NCI-H2081 (cell line): ENCODE measurements around the gene RAB3GAP2.
"Not testable (repeated sequence)": the region's sequence is repeated elsewhere in the genome, so short reads cannot be mapped to it uniquely, and the experiment has no call there.

Experiments used
- DNase-seq, 2 experiments: peaks; one replicate each; lab custom pipeline; 2025; lab: John Stamatoyannopoulos, UW

The RAB3GAP2 gene

DNA sequence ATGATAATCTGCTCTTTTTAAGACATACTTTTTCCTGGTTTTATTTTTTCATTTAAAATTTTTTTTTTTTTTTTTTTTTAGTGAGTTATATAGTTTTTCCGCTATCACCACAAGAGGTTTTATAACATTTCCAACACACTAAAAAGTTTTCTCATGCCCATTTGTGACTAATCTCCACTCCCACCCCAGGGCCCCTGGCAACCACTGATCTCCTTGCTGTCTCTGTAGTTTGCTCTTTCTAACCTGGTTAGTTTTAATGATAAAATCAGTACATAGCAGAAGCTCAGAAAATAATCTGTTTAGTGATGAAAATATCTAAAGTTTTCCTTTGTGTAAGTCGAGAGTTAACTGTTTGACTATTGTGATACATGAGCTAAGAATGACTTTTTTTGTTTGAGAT is 136.5 kb downstream of the RAB3GAP2 start:
- no peak for DNase-seq

DNA sequence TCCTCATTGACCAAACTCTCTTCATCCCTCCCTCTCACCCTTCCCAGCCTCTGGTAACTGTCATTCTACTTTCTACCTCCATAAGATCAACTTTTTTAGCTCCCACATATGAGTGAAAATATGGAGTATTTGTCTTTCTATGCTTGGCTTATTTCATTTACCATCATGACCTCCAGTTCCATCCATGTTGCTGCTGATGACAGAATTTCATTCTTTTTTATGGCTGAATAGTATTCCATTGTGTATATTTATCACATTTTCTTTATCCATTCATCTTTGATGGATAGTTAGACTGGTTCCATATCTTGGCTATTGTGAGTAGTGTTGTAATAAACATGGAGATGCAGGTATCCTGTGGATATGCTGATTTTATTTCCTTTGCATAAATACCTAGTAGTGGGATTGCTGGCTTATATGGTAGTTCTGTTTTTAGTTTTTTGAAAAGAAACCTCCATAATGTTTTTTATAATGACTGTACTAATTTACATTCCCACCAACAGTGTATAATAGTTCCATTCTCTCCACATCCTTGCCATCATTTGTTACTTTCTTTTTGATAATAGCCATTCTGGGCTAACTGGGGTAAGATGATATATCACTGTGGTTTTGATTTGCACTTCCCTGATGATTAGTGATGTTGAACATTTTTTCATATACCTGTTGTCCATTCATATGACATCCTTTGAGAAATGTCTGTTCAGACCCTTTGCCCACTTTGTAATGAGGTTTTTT is 142.6 kb downstream of the RAB3GAP2 start:
- no peak for DNase-seq

DNA sequence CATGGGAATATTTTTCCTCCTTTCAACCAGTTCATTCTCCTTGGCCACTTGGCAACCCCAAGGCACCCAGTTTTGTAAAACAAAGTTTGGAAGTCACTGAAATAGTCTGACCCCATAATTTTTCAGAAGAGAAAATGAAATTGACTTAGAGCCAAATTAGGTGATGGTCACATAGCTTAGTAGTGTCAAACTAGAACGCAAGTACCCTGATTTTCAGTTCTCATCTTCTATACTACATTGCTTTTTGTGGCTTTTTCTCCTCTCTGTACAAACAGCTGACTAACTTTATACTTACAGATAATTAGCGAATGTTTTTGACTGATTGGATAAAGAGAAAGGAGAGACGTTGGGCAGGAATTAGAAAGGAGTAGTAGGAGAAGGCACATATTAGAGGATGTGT is 145.2 kb downstream of the RAB3GAP2 start:
- no peak for DNase-seq

DNA sequence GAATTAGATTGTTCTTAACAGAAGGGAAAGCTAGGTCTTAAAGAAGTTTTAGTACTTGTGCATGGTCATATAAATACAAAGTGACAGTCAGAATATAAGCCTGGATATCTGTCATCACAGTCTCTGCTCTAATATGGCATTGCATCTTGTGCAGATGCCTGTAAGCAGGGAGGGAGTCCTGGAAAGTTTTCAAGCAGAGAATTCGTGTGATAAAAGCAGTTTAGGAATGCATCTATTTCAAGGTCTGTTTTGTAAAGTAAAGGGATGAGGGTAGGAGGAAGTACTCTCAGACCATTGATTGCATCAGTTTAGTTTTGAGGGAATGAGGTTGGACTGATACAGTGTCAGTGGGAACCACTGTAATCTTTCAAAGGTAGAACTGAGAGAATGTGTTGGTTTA is 147.7 kb downstream of the RAB3GAP2 start:
- no peak for DNase-seq

DNA sequence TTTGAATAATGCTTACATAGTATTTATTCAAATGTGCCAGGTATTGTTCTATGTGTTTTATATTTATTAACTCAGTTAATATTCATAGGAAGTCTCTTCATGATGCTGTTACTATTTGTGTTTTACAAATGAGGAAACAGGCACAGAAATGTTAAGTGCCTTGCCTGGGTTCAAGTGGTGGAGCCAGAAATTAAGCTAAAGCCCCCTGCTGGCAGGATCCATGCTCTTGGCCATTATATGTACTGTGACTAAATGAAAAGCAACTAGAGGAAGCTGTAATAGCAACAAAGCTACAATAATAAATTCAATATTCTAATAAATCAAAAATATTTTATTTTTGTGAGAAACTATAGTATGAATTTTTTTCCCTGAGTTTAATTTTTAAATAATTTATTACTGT is 148.4 kb downstream of the RAB3GAP2 start:
- no peak for DNase-seq

DNA sequence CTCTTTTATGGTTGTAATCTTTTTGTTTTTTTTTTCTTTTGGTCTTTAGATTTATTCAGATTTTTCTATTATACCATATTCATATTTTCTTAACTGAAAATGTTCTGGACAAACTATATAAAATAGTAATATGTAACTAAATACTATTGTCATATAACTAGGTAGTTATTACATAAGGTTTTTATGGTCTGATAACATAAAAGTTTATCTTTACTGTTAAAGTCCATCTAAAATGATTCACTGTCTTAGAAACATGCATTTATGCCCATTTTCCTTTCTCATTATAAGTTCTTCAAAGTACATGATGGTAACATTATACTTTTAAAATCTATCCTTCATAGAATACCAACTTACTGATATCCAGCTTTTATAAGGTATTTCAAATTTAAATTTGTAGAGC is 149.2 kb downstream of the RAB3GAP2 start:
- DNase-seq: no peak

DNA sequence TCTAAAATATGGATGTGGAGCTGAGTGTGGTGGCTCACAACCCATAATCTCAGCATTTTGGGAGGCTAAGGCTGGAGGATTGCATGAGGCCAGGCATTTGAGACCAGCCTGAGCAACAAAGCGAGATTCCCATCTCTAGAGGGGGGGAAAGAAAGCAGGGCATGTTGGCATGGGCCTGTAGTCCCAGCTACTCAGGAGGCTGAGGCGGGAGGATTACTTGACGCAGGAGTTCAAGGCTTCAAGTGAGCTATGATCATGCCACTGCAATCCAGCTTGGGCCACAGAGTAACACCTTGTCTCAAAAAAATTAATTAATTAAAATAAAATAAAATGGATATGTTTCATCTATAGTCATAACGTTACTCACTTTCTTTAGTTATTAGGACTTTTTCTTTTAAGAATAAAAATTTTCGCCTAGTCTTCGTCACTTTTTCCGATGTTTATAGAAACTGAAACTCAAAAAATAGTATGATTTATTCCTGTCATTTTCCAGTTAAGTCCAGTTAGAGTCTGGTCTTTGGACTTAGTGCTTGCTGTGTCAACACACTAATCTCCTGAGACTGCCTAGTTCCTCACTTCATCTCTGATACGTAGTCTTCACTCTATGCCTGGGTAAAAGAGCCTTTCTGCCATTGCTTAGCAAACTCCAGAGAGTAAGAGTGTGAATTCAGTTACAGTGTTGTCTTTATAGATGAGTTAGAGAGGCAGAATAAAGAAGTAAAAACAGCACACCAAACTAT is 150.3 kb downstream of the RAB3GAP2 start:
- no peak for DNase-seq

DNA sequence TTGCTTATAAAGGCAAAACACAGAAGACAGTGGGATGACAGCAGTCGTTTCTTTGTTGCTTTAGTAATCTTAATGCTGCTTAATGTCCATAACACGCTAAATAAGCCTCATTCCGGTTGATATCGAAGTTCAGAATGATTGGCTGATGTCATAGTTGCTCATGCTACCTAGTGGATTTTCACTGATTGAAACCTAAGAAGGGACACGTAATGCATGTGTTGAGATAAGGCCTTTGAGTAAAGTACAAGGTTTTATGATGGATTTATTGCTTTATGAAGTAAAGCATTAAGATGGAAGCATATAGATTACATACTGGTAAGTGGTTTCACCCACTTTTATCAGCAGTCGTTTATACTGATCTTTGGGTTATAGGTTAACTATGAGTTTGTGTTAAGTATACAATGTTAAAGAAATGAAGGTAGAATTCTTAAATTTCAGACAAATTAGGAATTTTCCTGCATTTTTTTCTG is 153.2 kb downstream of the RAB3GAP2 start:
- no peak for DNase-seq

DNA sequence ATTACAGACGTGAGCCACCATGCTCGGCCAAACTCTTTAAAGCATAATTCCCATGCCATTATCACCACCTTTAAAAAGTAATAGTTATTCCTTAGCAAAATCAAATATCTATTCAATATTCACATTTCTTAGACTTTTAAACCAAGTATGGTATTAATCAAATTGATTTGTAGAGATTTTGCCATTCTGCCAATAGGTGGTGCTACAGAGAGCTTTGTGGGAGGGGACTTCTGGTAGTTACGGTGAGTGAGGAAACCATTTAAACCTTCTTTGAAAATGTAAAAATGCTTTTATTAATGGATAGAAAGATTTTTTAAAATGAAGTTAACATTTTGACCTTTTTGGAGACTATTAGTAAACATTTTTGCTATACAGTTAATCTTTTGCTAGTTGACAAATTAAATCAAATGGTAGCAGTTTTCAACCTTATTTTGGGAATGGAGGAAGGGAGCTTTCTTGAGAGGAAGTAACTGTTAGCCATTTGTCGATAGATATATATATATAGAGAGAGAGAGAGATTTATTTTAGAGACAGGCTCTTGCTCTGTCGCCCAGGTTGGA is 159.0 kb downstream of the RAB3GAP2 start:
- DNase-seq: peak in 1 of 2 experiments; percentile 51

DNA sequence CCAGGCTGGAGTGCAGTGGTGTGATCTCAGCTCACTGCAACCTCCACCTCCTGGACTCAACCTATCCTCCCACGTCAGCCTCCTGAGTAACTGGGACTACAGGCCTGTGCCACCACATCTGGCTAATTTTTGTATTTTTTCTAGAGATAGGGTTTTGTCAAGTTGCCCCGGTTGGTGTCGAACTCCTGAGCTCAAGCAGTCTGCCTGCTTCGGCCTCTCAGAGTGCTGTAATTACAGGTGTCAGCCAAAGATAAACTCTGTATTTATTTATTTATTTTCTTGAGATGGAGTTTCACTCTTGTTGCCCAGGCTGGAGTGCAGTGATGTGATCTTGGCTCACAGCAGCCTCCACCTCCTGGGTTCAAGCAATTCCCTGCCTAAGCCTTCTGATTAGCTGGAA is 159.7 kb downstream of the RAB3GAP2 start:
- DNase-seq: not testable (repeated sequence)

DNA sequence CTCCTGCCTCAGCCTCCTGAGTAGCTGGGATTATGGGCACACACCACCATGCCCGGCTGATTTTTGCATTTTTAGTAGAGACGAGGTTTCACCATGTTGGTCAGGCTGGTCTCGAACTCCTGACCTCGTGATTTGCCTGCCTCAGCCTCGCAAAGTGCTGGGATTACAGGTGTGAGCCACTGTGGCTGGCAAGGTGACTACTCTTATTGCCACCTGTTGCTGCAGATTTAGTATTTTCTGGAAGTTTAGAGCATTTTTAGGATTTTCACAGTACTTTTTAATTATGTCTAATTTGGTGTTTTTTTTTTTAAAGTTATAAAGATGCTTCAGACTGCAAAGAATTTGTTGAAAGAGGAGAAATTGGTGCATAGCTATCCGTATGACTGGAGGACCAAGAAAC is 161.8 kb downstream of the RAB3GAP2 start:
- not testable (repeated sequence) for DNase-seq

DNA sequence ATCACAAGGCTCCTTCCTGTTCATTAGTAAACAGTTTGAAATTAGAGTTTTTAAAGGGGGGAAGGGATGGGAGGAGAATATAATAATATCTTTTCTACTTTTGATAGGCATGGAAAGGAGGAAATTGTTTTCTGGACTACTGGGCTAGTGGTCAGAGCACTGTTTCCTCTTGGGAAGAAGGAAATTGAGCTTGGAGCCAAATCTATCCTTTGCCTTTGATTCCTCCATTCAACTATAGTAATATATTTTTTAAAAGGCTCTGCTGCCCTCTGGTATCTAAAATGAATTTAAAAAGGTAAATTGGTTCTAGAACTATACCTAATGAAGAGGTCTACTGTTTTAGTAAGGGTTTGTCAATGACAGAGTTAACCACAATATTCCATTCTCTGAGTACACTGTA is 172.4 kb downstream of the RAB3GAP2 start:
- no peak for DNase-seq
